ENCODE results near the gene SPAG16.

Gene SPAG16

DNA sequence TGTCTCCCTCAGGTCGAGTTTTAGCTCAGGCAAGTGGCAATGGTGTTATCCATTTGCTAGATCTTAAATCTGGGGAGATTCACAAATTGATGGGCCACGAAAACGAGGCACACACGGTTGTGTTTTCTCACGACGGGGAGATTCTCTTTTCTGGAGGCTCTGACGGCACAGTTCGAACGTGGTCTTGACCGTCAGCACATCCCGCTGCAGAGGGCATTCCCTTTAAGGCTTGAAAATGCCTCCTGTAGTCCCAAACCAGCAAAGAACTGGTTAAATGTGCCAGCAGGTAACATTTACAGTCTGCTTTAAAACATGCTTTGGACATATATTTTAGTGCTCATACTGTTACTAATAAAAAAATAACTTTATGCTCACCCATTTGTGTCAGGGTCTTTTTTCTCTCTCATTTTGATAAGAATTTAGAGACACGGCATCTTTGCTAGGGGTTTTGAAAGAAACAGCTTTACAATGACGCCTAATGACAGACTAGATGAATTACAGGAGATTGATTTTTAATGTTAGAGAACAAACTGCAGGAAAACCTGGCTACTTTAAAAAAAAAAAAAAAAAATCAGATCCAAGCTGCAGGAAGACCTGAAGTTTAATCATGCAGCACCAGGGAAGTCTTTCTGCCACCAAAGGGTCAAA is 1126.0 kb downstream of the SPAG16 start:
- peak; percentile 85 for DNase-seq

DNA sequence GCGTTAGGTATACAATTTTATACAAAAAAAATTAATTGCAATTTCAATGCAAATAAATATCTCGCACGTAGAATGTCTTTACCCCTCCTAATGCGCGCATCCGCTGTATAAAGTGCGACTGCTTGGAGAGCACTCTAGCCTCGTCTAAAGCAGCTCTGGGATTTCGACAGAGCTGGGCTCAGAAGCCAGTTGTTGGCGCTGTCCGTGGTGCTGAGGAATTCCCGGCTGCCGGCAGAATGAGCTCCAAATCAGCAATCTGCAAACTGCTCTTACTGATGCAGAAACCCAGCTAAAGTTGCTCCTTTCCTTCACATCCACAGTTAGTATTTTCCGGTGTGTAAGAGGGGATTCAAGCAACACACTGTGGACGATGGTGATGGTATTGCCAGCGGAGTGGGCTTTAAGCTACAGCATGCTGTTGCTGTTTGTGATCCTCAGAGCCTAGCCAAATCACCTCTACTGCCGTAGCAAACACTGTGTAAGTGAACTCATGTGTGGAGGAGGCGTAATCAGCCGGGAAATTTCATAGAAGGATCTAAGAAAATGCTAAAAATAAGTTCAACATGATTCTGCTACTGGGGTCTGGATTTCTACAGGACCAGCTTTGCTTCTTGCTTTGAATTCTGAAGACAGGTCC is 1126.8 kb downstream of the SPAG16 start, which contains the start of gene VWC2L:
Gene VWC2L, plus strand, starts transcription at position 137 of the 637 bp plus-strand sequence. CDS start 3,140 bp downstream, outside the sequence.
- DNase-seq, result peak; percentile 79

DNA sequence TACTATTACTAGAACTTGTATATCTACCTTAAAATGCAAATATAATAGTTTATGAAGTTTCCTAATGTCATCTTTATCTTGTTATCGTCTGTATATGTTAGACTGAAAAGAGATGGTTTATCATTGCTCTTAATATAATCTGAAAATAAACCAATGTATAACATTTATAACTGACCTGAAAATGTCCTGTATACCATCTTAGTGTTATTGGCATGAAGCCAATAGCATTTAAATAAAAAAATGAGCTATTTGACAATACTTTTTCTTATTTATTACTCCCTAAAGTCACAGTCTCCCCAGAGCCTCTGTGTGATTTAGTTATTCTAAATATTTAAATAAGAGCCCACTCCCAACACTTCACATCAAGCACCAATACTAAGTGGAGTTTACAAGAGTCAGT is 1128.4 kb downstream of the SPAG16 start:
- no peak for DNase-seq

DNA sequence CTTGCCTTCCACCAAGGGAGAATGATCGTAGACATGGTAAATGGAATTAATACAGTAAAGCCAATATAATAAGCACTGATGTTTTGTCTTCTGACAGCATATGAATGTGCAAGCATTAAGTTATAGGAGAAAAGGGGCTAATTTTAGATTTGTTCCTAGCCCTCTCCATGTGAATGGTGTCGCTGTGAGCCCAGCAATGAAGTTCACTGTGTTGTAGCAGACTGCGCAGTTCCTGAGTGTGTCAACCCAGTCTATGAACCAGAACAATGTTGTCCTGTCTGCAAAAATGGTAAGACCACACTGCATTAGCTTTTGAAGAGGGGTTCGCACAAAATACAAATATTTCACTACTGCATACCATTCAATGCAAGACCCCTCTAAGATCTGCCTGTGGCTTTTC is 1152.2 kb downstream of the SPAG16 start:
- DNase-seq, result no peak

DNA sequence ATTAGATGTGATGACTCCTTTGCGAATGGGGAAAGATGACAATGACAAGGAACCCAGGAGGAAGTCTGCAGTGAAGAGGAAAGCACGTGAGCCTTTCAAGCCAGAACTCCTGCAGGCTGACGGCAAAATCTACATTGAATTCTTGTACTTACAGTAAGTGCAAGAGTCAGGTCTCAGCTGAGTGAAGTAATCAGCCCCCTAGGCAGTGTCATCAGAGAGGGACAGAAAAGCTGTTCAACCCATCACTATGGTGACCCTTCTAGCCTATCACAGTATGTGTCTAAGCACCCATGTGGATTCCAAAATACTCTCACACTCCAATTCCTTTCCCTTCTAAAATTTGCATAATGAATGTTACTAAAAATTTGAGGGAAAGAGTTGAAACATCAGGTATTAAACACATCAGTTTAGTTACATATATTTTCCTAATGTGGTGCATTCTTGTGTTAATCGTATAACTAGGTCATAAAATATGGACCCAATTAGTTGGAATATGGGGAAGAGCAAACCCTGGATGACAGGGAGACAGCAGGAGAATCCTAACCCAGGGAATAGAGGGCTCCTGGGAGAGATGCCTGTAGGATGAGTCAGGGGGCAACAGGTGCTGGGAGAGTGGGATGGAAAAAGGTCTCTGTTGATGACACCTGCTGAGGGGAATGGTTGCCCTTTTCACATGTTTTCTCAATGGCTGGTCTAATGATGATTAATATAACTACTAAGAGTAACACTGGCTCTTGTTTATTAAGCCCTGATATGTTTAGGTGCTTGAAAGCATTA is 1166.0 kb downstream of the SPAG16 start:
- DNase-seq, result no peak

DNA sequence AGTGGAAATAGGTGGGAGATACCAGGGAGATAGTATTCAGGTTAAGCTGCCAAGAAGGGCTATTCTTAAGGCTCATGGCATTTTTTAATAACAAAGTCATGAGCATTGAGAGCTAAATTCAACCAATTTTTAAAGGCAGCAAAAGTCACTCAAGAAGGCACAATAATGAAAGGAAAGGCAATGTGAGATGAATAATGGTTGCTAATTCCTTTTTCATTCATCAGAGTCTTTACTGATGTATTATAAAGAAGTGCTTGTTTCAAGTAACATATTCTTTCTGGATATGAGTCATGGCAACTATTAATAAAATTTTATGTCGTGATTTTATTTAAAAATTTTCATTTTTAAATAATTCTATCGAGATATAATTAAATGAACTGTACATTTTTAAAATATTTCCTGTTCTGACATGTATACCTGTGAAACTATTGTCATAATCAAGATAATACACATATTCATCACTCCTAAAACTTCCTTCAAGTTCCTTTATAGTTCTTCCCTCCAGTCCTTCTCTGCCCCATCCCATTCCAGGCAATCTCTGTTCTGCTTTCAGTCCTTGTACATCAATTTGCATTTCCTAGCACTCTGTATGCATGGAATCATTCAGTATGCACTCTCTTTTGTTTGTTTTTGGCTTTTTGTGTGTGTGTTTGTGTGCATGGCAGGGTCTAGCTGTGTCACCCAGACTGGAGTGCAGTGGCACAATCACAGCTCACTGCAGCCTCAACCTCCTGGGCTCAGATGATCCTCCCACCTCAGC is 1167.4 kb downstream of the SPAG16 start:
- DNase-seq, result no peak

Measured in NCI-H1694 treated with DMSO at 0.1 percent for 48 hours (cell line).